Hematopoietic multipotent progenitor cell treated with erythropoietin and hydrocortisone succinate and interleukin-3 and kit ligand, for 15 days (in vitro differentiated cells): ENCODE data around the gene GTPBP4.

ENCODE experiments used
- DNase-seq: peaks from one replicate; pipeline ENCODE4 v3.0.0-alpha.2; 2015; ENCODE audit warnings: low spot score

The GTPBP4 gene

GRCh38 chr10:987870-988666 is at the start of gene GTPBP4:
Gene GTPBP4, plus strand, starts transcription at chr10:988434. Its CDS starts 46 bp downstream, at chr10:988480.
- peak; percentile 98 for DNase-seq

- DNase-seq, result no peak
These were observed 49.1 kb upstream of the GTPBP4 start for GRCh38 chr10:938941-939678.

- DNase-seq, result no peak
These were observed 44.8 kb upstream of the GTPBP4 start for GRCh38 chr10:943334-944033.

GRCh38 chr10:944034-944831 is 44.0 kb upstream of the GTPBP4 start:
- no peak for DNase-seq

- DNase-seq, result no peak
These were observed 42.5 kb upstream of the GTPBP4 start for GRCh38 chr10:945778-946177.

GRCh38 chr10:947051-947450 is 41.2 kb upstream of the GTPBP4 start:
- DNase-seq, result no peak

- no peak for DNase-seq
These were observed 40.4 kb upstream of the GTPBP4 start for GRCh38 chr10:947881-948280.

- no peak for DNase-seq
These were observed 39.9 kb upstream of the GTPBP4 start for GRCh38 chr10:948347-948746.

GRCh38 chr10:949446-949845 is 38.8 kb upstream of the GTPBP4 start:
- no peak for DNase-seq

- no peak for DNase-seq
These were observed 34.4 kb upstream of the GTPBP4 start for GRCh38 chr10:953836-954235.

- DNase-seq, result no peak
These were observed 33.8 kb upstream of the GTPBP4 start for GRCh38 chr10:954396-954795.

GRCh38 chr10:955127-955819 is 33.0 kb upstream of the GTPBP4 start:
- DNase-seq, result no peak

GRCh38 chr10:955820-956217 is 32.4 kb upstream of the GTPBP4 start:
- no peak for DNase-seq

- no peak for DNase-seq
These were observed 30.1 kb upstream of the GTPBP4 start for GRCh38 chr10:958106-958505.

- DNase-seq, result no peak
These were observed 29.4 kb upstream of the GTPBP4 start for GRCh38 chr10:958856-959255.

GRCh38 chr10:962342-962741 is 25.9 kb upstream of the GTPBP4 start:
- DNase-seq, result no peak

GRCh38 chr10:963186-963585 is 25.0 kb upstream of the GTPBP4 start:
- DNase-seq, result no peak

GRCh38 chr10:963655-964054 is 24.6 kb upstream of the GTPBP4 start:
- no peak for DNase-seq

- no peak for DNase-seq
These were observed 23.8 kb upstream of the GTPBP4 start for GRCh38 chr10:964321-964987.

- no peak for DNase-seq
These were observed 23.2 kb upstream of the GTPBP4 start for GRCh38 chr10:964988-965417.
